ENCODE results near the gene PRKAR2B. TPM values are rescaled to one million over a fixed set of nuclear protein-coding genes. Genes with fewer than 3 reads are reported as not detected.
"Not testable (repeated sequence)": the region's sequence is repeated elsewhere in the genome, so short reads cannot be mapped to it uniquely, and the experiment has no call there.

The PRKAR2B gene
- total and polyA plus RNA-seq, 4 donors, result 0.88 to 41.8 (median 1.6) TPM

DNA sequence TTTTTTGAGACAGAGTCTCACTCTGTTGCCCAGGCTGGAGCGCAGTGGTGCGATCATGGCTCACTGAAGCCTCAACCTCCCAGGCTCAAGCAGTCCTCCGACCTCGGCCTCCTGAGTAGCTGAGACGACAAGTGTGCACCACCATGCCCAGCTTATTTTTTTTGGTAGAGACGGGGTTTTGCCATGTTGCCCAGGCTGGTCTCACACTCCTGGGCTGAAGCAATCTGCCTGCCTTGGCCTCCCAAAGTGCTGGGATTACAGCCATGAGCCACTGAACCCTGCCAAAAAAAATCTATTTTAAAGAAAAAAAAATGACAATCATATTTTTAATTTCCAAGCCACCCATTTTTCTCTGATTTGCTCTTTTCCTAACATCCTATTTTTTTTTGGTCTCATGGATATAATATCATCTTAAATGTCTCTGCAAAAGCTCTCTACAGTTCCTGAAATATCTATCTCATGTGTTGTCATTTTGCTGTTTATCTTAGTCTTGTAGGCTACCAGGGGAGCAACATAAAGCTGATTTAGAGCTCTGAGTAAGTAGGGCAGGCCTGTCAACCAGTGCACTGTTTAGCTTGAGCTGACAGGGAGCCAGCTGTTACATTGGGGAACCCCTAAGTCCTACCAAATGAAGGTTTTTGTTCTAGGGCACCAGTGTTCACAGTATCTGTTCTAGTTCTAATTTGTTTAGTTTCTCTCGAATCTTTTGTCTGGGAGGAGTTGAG, 94.4 kb downstream of the PRKAR2B start:
- no peaks in the 10 kb centered on the region for H3K4me1 ChIP-seq (ENCODE audit: control insufficient read depth in 4 of 4, insufficient read depth in 4 of 4, low read length in 3 of 4)
- no peak overlapping the region for H3K27ac ChIP-seq (ENCODE audit: low read depth in 1 of 2, low read length in 2 of 2)
- H3K4me3 ChIP-seq (ENCODE audit: low read depth in 1 of 3, low read length in 3 of 3), result no peak overlapping the region
- no peak for DNase-seq (ENCODE audit: low spot score)
- no peaks in the 10 kb centered on the region for H3K36me3 ChIP-seq (ENCODE audit: control insufficient read depth in 4 of 4, insufficient read depth in 3 of 4, low read depth in 1 of 4, low read length in 3 of 4)
- no peak for TF ChIP-seq SP1 (IDR thresholded peaks at IDR 0.05)
- no peak for TF ChIP-seq JUND (IDR thresholded peaks at IDR 0.05)
- no peak for TF ChIP-seq FOXA1 (IDR thresholded peaks at IDR 0.05)
- TF ChIP-seq RXRA (IDR thresholded peaks at IDR 0.05), result no peak
- no peak for TF ChIP-seq YY1 (IDR thresholded peaks at IDR 0.05)
- TF ChIP-seq HNF4G (IDR thresholded peaks at IDR 0.05), result no peak
- TF ChIP-seq GABPA (IDR thresholded peaks at IDR 0.05 in 1 of 2, conservative IDR thresholded peaks at IDR 0.05 in 1 of 2), result no peak
- no peak for TF ChIP-seq FOXA2 (IDR thresholded peaks at IDR 0.05)
- TF ChIP-seq, protein P1, sequence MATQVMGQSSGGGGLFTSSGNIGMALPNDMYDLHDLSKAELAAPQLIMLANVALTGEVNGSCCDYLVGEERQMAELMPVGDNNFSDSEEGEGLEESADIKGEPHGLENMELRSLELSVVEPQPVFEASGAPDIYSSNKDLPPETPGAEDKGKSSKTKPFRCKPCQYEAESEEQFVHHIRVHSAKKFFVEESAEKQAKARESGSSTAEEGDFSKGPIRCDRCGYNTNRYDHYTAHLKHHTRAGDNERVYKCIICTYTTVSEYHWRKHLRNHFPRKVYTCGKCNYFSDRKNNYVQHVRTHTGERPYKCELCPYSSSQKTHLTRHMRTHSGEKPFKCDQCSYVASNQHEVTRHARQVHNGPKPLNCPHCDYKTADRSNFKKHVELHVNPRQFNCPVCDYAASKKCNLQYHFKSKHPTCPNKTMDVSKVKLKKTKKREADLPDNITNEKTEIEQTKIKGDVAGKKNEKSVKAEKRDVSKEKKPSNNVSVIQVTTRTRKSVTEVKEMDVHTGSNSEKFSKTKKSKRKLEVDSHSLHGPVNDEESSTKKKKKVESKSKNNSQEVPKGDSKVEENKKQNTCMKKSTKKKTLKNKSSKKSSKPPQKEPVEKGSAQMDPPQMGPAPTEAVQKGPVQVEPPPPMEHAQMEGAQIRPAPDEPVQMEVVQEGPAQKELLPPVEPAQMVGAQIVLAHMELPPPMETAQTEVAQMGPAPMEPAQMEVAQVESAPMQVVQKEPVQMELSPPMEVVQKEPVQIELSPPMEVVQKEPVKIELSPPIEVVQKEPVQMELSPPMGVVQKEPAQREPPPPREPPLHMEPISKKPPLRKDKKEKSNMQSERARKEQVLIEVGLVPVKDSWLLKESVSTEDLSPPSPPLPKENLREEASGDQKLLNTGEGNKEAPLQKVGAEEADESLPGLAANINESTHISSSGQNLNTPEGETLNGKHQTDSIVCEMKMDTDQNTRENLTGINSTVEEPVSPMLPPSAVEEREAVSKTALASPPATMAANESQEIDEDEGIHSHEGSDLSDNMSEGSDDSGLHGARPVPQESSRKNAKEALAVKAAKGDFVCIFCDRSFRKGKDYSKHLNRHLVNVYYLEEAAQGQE (IDR thresholded peaks at IDR 0.05), result no peak
- no peak for TF ChIP-seq NR2F2 (IDR thresholded peaks at IDR 0.05)
- TF ChIP-seq, protein P2, sequence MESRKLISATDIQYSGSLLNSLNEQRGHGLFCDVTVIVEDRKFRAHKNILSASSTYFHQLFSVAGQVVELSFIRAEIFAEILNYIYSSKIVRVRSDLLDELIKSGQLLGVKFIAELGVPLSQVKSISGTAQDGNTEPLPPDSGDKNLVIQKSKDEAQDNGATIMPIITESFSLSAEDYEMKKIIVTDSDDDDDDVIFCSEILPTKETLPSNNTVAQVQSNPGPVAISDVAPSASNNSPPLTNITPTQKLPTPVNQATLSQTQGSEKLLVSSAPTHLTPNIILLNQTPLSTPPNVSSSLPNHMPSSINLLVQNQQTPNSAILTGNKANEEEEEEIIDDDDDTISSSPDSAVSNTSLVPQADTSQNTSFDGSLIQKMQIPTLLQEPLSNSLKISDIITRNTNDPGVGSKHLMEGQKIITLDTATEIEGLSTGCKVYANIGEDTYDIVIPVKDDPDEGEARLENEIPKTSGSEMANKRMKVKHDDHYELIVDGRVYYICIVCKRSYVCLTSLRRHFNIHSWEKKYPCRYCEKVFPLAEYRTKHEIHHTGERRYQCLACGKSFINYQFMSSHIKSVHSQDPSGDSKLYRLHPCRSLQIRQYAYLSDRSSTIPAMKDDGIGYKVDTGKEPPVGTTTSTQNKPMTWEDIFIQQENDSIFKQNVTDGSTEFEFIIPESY (IDR thresholded peaks at IDR 0.05), result no peak
- TF ChIP-seq EGR1 (IDR thresholded peaks at IDR 0.05; ENCODE audit: low read depth in 2 of 2), result no peak
- TF ChIP-seq HNF4A (conservative IDR thresholded peaks at IDR 0.05), result no peak
- H3K9ac ChIP-seq (ENCODE audit: low read depth in 1 of 2, low read length in 2 of 2), result no peak overlapping the region
- 89% methylated on average over 7 of the region's 7 CpGs for WGBS
- no peaks in the 10 kb centered on the region for H3K9me3 ChIP-seq (ENCODE audit: control insufficient read depth in 4 of 4, low read length in 3 of 4)
- peaks cover 0 to 2% (median 0%) of the 10 kb centered on the region in 4 donors for H3K27me3 ChIP-seq (ENCODE audit: control insufficient read depth in 4 of 4, insufficient read depth in 4 of 4, low read length in 3 of 4)

DNA sequence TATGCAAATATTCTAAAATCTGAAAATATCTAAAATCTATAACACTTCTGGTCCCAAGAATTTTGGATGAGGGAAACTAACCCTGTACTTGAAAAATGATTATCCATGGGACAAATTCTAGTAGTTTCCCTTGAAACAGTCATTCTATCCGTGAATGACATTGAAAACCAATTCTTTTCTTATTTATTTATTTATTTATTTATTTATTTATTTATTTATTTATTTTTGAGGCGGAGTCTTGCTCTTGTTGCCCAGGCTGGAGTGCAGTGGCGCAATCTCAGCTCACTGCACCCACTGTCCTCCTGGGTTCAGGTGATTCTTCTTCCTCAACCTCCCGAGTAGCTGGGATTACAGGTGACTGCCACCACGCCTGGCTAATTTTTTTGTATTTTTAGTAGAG, 99.4 kb downstream of the PRKAR2B start:
- H3K27me3 ChIP-seq (ENCODE audit: control insufficient read depth in 4 of 4, insufficient read depth in 4 of 4, low read length in 3 of 4); H3K4me1 ChIP-seq (ENCODE audit: control insufficient read depth in 4 of 4, insufficient read depth in 4 of 4, low read length in 3 of 4); DNase-seq (ENCODE audit: low spot score); H3K4me3 ChIP-seq (ENCODE audit: low read depth in 1 of 3, low read length in 3 of 3); H3K36me3 ChIP-seq (ENCODE audit: control insufficient read depth in 4 of 4, insufficient read depth in 3 of 4, low read depth in 1 of 4, low read length in 3 of 4); H3K27ac ChIP-seq (ENCODE audit: low read depth in 1 of 2, low read length in 2 of 2); H3K9ac ChIP-seq (ENCODE audit: low read depth in 1 of 2, low read length in 2 of 2); H3K9me3 ChIP-seq (ENCODE audit: control insufficient read depth in 4 of 4, low read length in 3 of 4): not testable (repeated sequence)
- 87% methylated on average over 5 of the region's 5 CpGs for WGBS
